ENCODE measurements around the gene URI1.

The URI1 gene

GRCh38 chr19:30060531-30061222, 118.6 kb downstream of the URI1 start:
- DNase-seq: no peak

- no peak for DNase-seq
Observed at GRCh38 chr19:30061223-30062064, 119.4 kb downstream of the URI1 start.

DNA sequence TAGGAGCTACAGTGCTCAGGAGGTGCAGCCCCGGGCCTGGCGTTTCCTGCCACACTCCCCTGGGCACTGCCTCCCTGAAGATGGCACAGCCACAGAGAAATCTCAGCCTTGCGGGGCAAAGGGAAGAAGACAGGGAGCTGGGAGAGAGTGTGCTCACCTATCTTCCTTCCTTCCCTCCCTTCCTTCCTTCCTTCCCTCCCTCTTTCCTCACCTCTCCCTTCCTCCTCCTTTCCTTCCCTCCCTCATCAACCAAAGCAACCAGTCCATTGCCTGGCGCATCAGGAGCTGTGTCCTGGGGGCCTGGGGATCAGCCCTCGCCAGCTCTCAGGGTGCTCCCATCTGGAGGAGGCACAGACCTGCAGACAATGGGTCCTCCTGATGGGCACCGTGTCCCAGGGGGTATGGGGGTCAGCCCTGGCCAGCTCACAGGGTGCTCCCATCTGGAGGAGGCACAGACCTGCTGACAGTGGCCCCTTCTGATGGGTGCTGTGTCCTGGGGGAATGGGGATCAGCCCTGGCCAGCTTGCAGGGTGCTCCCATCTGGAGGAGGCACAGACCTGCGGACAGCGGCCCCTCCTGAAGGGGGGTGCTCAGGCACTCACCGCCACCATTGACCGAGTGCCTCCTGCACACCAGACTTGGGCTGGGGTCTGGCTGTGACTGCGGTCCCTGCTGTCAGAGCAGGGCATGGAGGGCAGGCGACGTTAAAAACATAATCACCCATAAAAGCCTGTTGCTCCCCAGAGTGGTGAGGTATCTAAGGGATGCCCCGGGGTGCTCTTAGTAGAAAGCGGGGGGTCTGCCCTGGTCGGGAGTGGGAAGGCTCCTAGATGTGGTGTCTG, 120.2 kb downstream of the URI1 start:
- no peak for DNase-seq

DNA sequence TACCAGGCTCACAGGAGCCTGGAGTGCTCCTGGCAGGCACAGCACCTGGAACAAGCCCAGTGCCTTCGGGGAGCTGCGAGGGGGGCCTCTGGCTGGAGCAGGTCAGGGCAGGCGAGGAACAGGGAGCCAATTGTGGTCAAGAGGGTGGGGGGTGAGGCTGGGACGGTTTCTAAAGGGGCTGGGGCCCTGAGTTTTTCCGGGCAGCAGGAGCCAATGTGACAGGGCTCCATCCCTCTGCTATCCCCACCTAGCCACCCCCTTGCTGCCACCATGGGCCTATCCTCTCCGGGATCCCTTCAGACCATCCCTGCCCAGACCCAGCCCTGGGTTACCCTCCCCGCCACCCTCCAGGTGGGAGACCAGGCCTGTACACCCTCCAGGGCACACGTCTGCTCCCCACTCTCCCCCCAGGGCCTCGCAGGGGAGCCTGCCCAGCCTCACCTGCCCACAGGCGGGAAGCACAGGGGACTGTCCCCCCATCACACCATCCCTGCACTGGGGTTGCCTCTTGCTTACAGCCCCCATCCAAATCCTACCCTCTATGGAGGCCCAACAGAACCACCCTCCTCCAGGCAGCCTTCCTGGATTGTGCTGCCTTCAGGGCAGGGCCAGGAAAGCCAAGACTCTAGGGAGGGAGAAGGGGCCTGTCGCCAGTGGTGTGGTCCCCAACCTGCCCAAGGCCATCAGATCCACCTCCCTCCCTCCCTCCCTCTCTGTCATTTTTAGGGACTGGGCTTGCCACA, 121.0 kb downstream of the URI1 start:
- DNase-seq: no peak

GRCh38 chr19:30063650-30064347, 121.8 kb downstream of the URI1 start:
- DNase-seq: no peak

DNA sequence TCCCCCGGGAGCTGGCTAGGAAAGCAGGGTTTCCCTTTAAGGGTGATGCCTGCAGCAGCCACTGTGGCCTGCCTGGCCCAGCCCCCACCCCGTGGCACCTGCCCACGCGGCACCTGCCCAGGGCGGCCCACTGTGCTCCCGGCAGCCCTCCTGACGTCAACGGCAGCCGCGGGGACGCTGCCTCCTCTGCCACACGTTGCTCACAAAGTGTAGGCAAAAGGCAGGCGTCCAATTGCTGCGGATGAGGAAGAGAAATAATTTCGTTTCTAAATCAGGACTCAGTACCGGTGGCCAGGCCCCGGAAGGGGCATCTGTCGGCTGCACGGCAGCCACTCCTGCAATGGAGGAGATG, 122.3 kb downstream of the URI1 start:
- no peak for DNase-seq

DNA sequence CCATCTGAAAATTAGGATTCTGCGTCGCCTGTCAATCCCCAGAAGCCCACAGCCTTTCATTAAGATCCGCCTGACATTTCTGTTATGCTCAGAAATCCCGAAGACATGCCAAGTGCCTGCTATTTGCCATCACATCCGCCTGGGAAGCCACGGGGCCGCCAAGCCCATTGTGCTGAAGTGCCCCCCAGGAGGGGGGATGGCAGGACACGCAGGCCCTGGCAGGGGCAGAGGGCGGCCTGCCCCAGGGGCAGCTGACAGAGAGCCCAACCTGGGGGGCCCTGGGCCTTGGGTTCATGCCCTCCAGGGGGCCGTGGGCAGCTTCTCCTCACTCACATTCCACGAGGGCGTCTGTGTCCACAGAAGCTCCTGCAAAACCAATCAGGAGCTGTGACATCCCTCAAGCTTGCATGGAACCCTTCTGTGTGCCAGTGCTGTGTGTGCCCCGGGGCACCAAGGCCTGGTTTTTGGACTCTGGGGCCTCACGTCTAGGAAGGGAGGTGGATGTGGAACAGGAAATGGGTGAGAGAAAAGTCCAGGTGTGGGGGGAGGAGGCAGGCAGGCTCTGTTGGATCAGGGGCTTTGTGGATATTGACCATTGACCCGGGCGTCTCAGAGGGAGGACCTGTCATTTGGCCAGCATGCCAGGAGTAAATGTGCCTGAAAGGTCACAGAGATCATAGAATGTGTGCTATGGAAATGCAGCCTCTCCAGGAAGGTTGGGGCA, 122.9 kb downstream of the URI1 start:
- no peak for DNase-seq

DNA sequence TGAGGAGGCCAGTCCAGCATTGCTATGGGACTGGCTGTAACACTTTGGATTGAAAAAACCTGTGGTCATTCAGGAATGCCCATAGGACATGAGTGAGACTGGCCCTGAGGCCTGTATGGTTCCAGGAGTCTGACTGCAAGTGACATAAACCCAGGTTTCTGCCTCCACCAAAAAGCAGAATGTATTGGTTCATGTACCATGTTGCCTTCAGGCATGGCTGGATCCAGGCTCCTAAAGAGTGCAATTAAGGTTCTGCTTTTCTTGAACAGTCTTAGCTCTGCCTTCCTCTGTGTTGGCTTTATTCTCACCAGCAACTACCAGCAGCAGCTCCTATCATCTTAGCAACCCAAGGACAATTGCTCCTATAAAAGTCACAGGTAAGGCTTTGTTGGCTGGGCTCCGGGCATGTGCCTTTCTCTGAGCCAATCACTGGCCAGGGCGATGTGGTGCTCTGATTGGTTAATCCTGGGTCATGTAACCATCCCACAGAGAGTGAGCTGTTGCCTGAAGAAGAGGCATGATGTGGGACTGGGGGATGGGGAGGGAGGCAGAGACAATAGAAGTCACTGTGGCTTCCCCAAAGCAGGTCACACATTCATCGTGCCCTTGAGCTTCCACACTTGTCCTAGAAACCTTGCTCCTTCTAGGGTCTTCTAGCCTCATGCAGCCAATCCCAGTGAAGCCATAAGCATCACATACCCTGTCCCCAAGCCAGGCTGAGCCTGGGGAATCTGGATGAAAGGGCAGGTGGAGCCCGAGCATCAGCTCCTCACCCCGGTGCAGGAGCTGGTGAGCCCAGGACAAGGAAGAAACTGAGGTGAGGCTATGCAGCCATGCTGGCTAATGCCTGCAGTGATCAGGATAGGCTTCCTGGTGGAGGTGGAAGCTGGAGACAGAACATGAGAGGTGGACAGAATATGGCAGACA, 123.9 kb downstream of the URI1 start:
- DNase-seq: no peak

All from inflammatory macrophage (primary cell).